ENCODE results near the gene GULP1.
A peak's percentile ranks its signal among the peaks of the same experiment; 100 is the strongest.

The GULP1 gene

DNA sequence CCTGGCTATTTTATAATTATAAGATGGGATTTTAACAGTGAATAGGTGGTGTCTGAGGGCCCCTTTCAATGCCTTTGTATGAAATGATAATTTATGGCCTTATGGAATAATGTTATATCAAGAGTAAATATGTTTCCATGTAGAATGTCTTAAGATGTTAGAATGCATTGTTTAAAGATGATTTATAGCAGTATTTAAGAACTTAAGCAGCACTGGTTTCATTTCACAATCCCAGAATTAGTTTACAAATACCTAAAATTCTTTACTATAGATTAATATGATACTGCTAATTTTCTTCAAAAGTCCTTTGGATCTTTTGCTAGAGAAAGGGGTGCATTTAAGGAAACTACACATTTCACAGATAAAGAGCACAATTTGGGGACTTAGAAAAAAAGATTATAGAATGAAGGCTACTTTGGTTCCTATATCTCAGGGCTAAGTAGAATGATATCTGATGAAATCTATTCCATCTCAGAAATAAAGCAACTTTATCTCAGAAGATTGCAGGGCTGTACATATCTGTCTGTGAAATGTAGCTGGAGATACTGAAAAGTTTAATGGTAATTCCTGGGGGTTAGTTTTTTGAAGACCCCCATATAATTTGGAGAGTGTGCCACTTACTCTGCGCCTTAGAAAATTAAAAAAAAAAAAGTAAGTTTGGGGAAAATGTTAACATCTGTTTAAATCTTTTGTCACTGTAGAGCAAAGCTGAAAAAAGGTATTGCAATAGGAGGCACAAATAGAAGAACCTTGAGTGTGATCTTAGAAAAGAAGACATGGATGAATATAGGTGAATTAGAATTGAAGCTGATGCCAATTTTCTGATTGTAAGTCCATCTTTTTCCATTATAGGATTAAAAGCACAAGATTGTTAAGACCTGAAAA is 123.4 kb downstream of the GULP1 start:
- TF ChIP-seq, protein P1, sequence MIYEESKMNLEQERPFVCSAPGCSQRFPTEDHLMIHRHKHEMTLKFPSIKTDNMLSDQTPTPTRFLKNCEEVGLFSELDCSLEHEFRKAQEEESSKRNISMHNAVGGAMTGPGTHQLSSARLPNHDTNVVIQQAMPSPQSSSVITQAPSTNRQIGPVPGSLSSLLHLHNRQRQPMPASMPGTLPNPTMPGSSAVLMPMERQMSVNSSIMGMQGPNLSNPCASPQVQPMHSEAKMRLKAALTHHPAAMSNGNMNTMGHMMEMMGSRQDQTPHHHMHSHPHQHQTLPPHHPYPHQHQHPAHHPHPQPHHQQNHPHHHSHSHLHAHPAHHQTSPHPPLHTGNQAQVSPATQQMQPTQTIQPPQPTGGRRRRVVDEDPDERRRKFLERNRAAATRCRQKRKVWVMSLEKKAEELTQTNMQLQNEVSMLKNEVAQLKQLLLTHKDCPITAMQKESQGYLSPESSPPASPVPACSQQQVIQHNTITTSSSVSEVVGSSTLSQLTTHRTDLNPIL (CRISPR knock-in tag; IDR thresholded peaks at IDR 0.05; ENCODE audit: low read depth): no peak
- peak; percentile 72 for TF ChIP-seq ISL1 (CRISPR knock-in tag; IDR thresholded peaks at IDR 0.05)

DNA sequence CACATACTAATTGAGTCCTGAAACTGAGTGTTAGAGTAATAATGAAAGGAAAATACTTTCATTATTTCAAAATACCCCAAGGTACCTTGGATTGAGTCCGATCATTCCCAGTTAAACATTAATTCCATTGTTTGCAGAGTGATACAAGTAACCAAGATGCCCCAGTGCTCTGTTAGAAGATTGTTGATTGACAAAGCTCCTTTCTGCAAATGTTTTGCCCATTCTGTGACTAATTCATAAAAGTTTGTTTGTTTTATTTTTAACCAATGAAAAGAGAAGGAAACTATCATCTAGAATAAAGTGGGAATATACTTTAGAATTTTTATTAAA is 124.0 kb downstream of the GULP1 start:
- no peak for TF ChIP-seq TOX (CRISPR knock-in tag; IDR thresholded peaks at IDR 0.05; ENCODE audit: borderline replicate concordance)
- ATAC-seq: no peak

More for the DNA sequence above, 123.4 kb downstream of the GULP1 start:
- peak; percentile 54 for ATAC-seq

DNA sequence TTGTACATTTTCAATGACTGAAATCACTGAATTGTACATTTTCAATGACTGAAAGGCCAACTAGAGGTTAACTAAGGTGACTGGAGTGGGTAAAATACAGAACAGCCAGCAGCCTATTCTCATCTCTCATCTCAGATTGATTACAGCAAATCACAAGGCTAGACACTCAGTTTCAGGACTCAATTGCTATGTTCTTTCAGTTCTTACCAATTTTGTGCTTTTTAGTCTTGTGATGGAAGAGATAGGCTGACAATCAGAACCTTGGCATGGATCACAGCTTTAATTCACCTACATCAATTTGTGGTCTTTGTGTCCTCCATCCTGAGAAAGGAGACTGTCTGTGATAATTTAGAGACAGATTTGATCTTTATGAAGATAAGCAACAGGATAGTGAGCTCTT is 124.7 kb downstream of the GULP1 start:
- TF ChIP-seq, protein P2, sequence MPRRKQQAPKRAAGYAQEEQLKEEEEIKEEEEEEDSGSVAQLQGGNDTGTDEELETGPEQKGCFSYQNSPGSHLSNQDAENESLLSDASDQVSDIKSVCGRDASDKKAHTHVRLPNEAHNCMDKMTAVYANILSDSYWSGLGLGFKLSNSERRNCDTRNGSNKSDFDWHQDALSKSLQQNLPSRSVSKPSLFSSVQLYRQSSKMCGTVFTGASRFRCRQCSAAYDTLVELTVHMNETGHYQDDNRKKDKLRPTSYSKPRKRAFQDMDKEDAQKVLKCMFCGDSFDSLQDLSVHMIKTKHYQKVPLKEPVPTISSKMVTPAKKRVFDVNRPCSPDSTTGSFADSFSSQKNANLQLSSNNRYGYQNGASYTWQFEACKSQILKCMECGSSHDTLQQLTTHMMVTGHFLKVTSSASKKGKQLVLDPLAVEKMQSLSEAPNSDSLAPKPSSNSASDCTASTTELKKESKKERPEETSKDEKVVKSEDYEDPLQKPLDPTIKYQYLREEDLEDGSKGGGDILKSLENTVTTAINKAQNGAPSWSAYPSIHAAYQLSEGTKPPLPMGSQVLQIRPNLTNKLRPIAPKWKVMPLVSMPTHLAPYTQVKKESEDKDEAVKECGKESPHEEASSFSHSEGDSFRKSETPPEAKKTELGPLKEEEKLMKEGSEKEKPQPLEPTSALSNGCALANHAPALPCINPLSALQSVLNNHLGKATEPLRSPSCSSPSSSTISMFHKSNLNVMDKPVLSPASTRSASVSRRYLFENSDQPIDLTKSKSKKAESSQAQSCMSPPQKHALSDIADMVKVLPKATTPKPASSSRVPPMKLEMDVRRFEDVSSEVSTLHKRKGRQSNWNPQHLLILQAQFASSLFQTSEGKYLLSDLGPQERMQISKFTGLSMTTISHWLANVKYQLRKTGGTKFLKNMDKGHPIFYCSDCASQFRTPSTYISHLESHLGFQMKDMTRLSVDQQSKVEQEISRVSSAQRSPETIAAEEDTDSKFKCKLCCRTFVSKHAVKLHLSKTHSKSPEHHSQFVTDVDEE (CRISPR knock-in tag; IDR thresholded peaks at IDR 0.05): peak; percentile 85; the same call in 1 of the 2 replicates
- TF ChIP-seq, protein P1 (CRISPR knock-in tag; IDR thresholded peaks at IDR 0.05; ENCODE audit: low read depth): no peak
- peak; percentile 76 for TF ChIP-seq ISL1 (CRISPR knock-in tag; IDR thresholded peaks at IDR 0.05)
- TF ChIP-seq, protein P3, sequence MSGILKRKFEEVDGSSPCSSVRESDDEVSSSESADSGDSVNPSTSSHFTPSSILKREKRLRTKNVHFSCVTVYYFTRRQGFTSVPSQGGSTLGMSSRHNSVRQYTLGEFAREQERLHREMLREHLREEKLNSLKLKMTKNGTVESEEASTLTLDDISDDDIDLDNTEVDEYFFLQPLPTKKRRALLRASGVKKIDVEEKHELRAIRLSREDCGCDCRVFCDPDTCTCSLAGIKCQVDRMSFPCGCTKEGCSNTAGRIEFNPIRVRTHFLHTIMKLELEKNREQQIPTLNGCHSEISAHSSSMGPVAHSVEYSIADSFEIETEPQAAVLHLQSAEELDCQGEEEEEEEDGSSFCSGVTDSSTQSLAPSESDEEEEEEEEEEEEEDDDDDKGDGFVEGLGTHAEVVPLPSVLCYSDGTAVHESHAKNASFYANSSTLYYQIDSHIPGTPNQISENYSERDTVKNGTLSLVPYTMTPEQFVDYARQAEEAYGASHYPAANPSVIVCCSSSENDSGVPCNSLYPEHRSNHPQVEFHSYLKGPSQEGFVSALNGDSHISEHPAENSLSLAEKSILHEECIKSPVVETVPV (CRISPR knock-in tag; IDR thresholded peaks at IDR 0.05): 0 out of 2 replicates have a peak, but pooled peaks have one; percentile 37
- TF ChIP-seq CSDC2 (CRISPR knock-in tag; IDR thresholded peaks at IDR 0.05): no peak
- peak; percentile 74 for ATAC-seq

DNA sequence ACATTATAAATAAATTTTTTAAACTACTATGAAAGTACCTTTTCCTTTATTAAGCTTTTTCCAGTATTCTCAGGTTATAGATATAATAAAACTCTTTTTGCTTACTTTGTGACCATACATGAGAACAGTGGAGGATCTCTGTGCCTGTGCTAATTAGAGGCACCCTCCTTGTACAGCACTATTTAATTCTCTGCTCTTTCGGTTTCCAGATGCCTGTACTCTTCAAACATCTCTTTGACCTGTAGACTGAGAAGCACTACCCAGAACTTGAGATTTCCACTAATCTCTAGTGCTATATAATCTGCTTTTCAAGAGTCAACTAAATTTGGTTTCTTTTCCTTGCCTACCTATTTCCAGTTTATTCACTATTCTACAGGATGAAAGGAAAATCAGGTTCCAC is 131.1 kb downstream of the GULP1 start:
- ATAC-seq: no peak
- no peak for TF ChIP-seq ZNF70 (CRISPR knock-in tag; IDR thresholded peaks at IDR 0.05)
- no peak for TF ChIP-seq RARB (CRISPR knock-in tag; IDR thresholded peaks at IDR 0.05)
- TF ChIP-seq TOX (CRISPR knock-in tag; IDR thresholded peaks at IDR 0.05; ENCODE audit: borderline replicate concordance): no peak
- no peak for TF ChIP-seq BACH2 (CRISPR knock-in tag; IDR thresholded peaks at IDR 0.05; ENCODE audit: borderline replicate concordance)
- TF ChIP-seq TCF4 (CRISPR knock-in tag; IDR thresholded peaks at IDR 0.05; ENCODE audit: borderline replicate concordance): no peak
- TF ChIP-seq ZC3H10 (CRISPR knock-in tag; IDR thresholded peaks at IDR 0.05): no peak
- TF ChIP-seq PPARA (CRISPR knock-in tag; IDR thresholded peaks at IDR 0.05; ENCODE audit: borderline replicate concordance): no peak
- no peak for TF ChIP-seq ISL1 (CRISPR knock-in tag; IDR thresholded peaks at IDR 0.05)
- TF ChIP-seq ESRRG (CRISPR knock-in tag; IDR thresholded peaks at IDR 0.05): no peak
- TF ChIP-seq, protein P3 (CRISPR knock-in tag; IDR thresholded peaks at IDR 0.05): no peak
- TF ChIP-seq, protein P4, sequence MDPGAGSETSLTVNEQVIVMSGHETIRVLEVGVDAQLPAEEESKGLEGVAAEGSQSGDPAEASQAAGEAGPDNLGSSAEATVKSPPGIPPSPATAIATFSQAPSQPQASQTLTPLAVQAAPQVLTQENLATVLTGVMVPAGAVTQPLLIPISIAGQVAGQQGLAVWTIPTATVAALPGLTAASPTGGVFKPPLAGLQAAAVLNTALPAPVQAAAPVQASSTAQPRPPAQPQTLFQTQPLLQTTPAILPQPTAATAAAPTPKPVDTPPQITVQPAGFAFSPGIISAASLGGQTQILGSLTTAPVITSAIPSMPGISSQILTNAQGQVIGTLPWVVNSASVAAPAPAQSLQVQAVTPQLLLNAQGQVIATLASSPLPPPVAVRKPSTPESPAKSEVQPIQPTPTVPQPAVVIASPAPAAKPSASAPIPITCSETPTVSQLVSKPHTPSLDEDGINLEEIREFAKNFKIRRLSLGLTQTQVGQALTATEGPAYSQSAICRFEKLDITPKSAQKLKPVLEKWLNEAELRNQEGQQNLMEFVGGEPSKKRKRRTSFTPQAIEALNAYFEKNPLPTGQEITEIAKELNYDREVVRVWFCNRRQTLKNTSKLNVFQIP (CRISPR knock-in tag; IDR thresholded peaks at IDR 0.05; ENCODE audit: borderline replicate concordance, low read depth): no peak
- TF ChIP-seq, protein P1 (CRISPR knock-in tag; IDR thresholded peaks at IDR 0.05; ENCODE audit: low read depth): no peak
- TF ChIP-seq ZNF565 (CRISPR knock-in tag; conservative IDR thresholded peaks at IDR 0.05; ENCODE audit: low read depth): no peak
- TF ChIP-seq ZFP3 (CRISPR knock-in tag; IDR thresholded peaks at IDR 0.05): no peak
- no peak for TF ChIP-seq SNAI2 (CRISPR knock-in tag; IDR thresholded peaks at IDR 0.05)
- TF ChIP-seq, protein P2 (CRISPR knock-in tag; IDR thresholded peaks at IDR 0.05): no peak
- TF ChIP-seq CSDC2 (CRISPR knock-in tag; IDR thresholded peaks at IDR 0.05): no peak
- TF ChIP-seq GLIS3 (CRISPR knock-in tag; IDR thresholded peaks at IDR 0.05): no peak
